Measurements from ENCODE around the gene P2RY4.
"Not testable (repeated sequence)": the region's sequence is repeated elsewhere in the genome, so short reads cannot be mapped to it uniquely, and the experiment has no call there.

Gene P2RY4

GRCh38 chrX:70255452-70255851, 4.6 kb downstream of the P2RY4 start:
- TF ChIP-seq, protein P1, sequence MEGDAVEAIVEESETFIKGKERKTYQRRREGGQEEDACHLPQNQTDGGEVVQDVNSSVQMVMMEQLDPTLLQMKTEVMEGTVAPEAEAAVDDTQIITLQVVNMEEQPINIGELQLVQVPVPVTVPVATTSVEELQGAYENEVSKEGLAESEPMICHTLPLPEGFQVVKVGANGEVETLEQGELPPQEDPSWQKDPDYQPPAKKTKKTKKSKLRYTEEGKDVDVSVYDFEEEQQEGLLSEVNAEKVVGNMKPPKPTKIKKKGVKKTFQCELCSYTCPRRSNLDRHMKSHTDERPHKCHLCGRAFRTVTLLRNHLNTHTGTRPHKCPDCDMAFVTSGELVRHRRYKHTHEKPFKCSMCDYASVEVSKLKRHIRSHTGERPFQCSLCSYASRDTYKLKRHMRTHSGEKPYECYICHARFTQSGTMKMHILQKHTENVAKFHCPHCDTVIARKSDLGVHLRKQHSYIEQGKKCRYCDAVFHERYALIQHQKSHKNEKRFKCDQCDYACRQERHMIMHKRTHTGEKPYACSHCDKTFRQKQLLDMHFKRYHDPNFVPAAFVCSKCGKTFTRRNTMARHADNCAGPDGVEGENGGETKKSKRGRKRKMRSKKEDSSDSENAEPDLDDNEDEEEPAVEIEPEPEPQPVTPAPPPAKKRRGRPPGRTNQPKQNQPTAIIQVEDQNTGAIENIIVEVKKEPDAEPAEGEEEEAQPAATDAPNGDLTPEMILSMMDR (IDR thresholded peaks at IDR 0.05; ENCODE audit: low read depth, low read length): no peak
- no peak for DNase-seq (ENCODE audit: extremely low read depth, low read depth)

GRCh38 chrX:70254909-70255308, 5.1 kb downstream of the P2RY4 start:
- no peak for DNase-seq (ENCODE audit: extremely low read depth, low read depth)
- TF ChIP-seq, protein P1 (IDR thresholded peaks at IDR 0.05; ENCODE audit: low read depth, low read length): no peak

GRCh38 chrX:70254063-70254400, 6.0 kb downstream of the P2RY4 start:
- DNase-seq (ENCODE audit: extremely low read depth, low read depth): no peak

DNA sequence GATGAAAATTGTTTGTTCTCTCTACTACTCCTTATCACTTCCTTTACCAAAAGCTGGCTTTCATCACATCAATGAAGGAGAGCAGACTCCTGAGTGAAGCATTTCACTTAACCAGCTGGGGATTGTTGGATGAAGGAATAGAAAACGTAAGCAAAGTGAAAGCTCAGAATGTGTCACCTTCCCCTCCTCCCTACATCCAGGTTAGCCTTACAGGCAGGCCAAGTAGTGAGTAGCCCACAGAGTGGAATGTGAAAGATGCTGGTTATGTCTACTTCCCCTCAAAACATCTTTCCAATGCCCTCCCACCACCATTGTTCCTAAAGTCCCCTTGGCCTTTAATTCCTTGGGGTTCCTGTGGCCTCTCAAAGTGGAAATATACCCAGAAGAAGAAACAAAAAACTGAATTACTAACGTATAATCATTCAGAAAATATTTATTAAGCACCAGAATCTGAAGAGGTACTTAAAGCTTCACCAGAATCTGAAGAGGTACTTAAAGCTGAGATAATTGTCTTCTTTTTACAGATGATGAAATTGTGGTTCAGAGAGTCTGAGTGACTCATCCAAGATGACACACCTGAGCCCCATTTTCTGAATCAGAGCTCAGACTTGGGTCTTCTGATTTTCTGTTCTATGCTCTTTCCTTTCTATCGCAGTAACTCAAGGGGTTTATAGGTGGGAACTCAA, 6.5 kb downstream of the P2RY4 start:
- TF ChIP-seq, protein P1 (IDR thresholded peaks at IDR 0.05; ENCODE audit: low read depth, low read length): no peak

More at GRCh38 chrX:70254063-70254400, 6.0 kb downstream of the P2RY4 start:
- TF ChIP-seq, protein P1 (IDR thresholded peaks at IDR 0.05; ENCODE audit: low read depth, low read length): no peak

DNA sequence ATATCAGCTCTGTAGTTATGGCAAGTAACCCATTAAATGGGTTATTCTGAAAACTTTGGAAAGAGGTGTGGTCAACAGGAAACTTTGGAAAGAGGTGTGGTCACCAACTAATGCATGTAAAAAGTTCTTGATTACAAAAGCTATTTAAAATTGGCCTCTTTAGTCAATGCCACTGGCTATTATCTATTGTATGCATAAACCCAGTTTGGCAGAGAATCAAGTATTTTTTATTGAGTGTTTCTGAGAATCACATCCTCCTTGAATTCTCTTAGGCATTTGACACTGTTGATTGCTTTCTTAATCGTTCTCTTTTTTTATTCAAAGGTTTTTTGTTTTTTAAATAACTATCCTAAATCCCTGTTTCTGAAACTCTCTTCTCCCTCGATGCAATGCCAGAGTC, 7.5 kb downstream of the P2RY4 start:
- TF ChIP-seq, protein P1 (IDR thresholded peaks at IDR 0.05; ENCODE audit: low read depth, low read length): no peak
- DNase-seq (ENCODE audit: extremely low read depth, low read depth): no peak

More for the DNA sequence above, 6.5 kb downstream of the P2RY4 start:
- no peak for DNase-seq (ENCODE audit: extremely low read depth, low read depth)

DNA sequence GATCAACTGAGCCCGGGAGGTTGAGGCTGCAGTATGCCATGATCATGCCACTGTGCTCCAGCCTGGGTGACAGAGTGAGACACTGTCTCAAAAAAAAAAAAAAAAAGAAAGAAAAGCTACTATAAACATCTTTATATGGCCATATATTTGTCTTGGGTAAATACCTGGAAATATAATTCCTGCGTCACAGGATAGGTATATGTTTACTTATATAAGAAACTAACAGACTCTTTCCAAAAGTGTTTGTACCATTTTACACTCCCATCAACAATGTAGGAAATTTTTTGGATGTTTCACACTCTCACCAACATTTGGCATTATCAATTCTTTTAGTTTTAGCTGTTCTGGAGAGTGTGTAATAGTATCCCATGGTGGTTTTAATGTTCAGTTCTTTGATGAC, 12.8 kb downstream of the P2RY4 start:
- DNase-seq (ENCODE audit: extremely low read depth, low read depth): no peak
- TF ChIP-seq, protein P1 (IDR thresholded peaks at IDR 0.05; ENCODE audit: low read depth, low read length): no peak

- TF ChIP-seq, protein P1 (IDR thresholded peaks at IDR 0.05; ENCODE audit: low read depth, low read length): no peak
These were observed 15.1 kb downstream of the P2RY4 start for GRCh38 chrX:70244881-70245280.

GRCh38 chrX:70243601-70244000, 16.4 kb downstream of the P2RY4 start:
- not testable (repeated sequence) for DNase-seq (ENCODE audit: extremely low read depth, low read depth)

More at GRCh38 chrX:70244881-70245280, 15.1 kb downstream of the P2RY4 start:
- no peak for DNase-seq (ENCODE audit: extremely low read depth, low read depth)

Measured in AG09319 (cell line).